SU-DHL-6 (cell line): ENCODE results near the gene GYPA.
"Not testable (repeated sequence)": the region's sequence is repeated elsewhere in the genome, so short reads cannot be mapped to it uniquely, and the experiment has no call there.

Experiments
- CTCF ChIP-seq: fragments of 200-600 bp; sonication (generic); IDR thresholded peaks from one replicate; pipeline ENCODE4 v1.5.1; 2017; ENCODE audit warnings: antibody characterized with exemption, mild to moderate bottlenecking, low read length, moderate library complexity; ENCODE audit not compliant: insufficient read depth, poor library complexity, severe bottlenecking
- EZH2phosphoT487 ChIP-seq: fragments of 200-600 bp; sonication (generic), shearing (Covaris generic); conservative IDR thresholded peaks from 2 replicates; pipeline ENCODE4 v1.6.1; 2018; ENCODE audit warnings: mild to moderate bottlenecking, antibody characterized with exemption, low read length, moderate library complexity, mixed read lengths

DNA sequence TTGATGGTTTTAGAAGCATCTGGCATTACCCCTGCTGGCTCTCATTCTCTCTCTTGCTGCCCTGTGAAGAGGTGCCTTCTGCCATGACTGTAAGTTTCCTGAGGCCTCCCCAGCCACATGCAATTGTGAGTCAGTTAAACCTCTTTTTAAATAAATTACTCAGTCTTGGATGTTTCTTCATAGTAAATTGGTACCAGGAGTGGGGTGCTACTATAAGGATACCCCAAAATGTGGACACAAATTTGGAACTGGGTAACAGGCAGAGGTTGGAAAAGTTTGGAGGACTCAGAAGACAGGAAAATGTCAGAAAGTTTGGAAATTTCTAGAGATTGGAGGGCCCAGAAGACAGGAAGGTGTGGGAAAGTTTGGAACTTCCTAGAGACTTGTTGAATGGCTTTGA lies 79.0 kb downstream of the GYPA start:
- not testable (repeated sequence) for TF ChIP-seq CTCF, EZH2phosphoT487
